Measurements from ENCODE around the gene MIS12. TPM values are rescaled to one million over a fixed set of nuclear protein-coding genes. Genes with fewer than 3 reads are reported as not detected.

MIS12 gene, protein sequence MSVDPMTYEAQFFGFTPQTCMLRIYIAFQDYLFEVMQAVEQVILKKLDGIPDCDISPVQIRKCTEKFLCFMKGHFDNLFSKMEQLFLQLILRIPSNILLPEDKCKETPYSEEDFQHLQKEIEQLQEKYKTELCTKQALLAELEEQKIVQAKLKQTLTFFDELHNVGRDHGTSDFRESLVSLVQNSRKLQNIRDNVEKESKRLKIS
- 10.3 and 18.6 TPM in 2 replicates for total RNA-seq

DNA sequence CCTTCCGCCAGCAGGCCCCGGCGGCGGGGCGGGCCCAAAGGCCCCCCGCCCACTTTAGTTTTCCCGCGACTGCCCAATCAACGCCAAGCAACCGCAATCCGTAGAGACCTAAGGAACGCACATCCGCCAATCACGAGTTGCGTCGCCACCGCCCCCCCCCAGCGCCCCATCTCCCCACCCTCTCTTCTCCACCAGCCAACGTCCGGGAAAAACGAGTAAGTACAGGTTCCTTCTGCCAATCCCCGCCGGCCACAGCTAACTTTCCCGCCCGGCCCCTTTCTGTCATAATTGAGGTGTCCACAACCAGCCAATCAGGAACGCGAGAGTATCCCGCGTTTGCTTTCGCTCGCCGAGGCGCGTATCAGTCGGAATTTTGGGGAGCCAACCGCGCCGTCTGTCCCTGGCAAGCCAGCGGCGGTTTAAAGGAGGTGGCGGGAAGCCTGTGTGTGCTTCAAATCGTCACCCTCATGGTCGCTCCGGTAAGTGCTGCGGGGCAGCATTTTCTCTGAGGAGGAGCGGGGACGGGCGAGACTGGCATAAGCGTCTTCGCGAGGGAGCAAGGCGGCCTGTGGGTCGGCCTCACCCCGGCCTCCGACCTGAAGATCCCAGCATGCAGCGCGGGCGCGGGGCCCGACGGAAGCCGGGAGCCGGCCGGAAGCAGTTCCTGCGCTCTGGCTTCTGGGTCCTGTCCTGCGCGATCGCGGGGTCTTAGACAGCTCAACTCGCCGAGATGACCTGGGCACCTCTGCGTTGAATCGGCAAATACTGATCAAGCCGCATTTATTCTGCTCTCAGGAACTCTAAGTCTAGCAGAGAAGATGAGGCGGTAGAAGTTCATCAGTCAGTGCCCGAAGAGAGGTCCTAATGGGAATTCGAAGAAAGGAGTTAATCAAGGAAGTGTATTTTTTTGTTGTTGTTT lies at the start of gene MIS12:
TSS of gene MIS12 (plus strand) at position 361 of the 919 bp plus-strand sequence. CDS start 2,297 bp downstream, outside the sequence.
- TF ChIP-seq, protein P1, sequence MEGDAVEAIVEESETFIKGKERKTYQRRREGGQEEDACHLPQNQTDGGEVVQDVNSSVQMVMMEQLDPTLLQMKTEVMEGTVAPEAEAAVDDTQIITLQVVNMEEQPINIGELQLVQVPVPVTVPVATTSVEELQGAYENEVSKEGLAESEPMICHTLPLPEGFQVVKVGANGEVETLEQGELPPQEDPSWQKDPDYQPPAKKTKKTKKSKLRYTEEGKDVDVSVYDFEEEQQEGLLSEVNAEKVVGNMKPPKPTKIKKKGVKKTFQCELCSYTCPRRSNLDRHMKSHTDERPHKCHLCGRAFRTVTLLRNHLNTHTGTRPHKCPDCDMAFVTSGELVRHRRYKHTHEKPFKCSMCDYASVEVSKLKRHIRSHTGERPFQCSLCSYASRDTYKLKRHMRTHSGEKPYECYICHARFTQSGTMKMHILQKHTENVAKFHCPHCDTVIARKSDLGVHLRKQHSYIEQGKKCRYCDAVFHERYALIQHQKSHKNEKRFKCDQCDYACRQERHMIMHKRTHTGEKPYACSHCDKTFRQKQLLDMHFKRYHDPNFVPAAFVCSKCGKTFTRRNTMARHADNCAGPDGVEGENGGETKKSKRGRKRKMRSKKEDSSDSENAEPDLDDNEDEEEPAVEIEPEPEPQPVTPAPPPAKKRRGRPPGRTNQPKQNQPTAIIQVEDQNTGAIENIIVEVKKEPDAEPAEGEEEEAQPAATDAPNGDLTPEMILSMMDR (IDR thresholded peaks at IDR 0.05; ENCODE audit: insufficient read depth, low read depth, low read length) = no peak
- peak; percentile 100 for DNase-seq (ENCODE audit: low read depth)
- H3K4me3 ChIP-seq (ENCODE audit: low read depth, low read length) = peak within 1 kb of the TSS; percentile 93

DNA sequence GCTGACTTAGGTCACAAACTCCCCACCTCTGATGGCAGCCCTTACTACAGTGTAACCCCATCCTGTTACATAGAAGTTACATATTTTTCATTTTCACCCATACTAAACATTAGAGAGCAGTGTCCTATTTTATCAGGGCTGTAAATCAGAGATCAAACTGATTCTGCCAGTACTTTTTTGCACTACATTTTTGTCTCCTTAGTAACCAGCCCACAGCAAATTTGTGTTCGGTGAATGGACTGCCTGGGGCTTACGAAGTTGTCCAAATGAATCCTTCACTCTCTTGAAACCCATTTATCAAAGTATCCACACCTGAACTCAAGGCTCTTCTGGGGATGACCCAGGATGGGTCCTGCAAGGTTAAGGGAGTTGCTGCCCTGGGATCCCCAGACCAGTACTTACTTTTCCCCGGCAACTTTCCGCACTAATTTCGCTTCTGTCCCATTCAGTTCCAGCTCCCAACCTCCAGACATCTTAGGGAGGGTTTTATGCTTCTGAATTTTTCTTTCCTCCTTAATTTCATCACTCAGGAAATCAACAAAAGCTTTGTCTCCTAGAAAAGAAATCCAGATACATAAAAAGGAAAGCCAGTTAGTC lies 48.5 kb upstream of the MIS12 start:
- TF ChIP-seq, protein P1 (IDR thresholded peaks at IDR 0.05; ENCODE audit: insufficient read depth, low read depth, low read length) = no peak
- peak overlapping the region; percentile 77 for H3K4me3 ChIP-seq (ENCODE audit: low read depth, low read length)
- peak; percentile 54 for DNase-seq (ENCODE audit: low read depth)

DNA sequence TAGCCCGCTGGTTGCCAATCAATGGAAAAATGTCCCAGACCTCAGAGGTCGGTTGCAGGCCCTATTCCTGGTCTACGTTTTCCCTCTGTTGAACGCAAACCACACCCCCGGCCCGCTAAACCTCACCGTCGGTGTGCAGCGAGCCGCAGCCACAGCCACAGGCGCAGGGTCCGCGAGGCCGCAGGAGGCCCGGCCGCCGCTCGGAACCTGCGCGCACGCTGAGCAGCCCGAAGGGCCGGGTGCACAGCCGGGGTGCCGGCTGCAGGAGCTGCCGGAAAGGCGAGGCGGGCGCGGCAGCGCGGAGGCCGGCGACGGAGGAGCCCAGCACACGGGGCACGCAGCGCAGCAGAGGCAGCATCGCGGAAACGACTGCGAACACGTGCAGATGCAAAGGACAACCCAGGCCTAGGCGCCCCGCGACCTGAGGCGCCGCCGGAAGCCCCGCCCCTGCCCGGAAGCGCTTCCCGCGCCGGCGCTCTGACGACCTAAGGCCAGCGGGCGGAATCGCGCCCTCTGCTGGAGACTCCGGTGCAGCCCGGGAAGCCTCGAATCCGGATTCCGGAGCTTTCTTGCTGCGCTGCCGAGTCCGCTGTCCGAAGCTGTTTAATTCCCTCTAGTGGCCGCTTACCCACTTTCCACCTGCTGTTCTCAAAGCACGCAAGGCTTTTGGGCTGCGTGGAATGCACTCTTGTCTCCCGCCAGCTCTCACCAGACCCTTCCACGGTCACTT lies 47.5 kb upstream of the MIS12 start, which contains the start of gene C1QBP:
TSS of gene C1QBP (minus strand) at position 440 of the 730 bp plus-strand sequence. CDS start at position 358, 82 bp downstream.
- TF ChIP-seq, protein P1 (IDR thresholded peaks at IDR 0.05; ENCODE audit: insufficient read depth, low read depth, low read length) = peak; percentile 96
- DNase-seq (ENCODE audit: low read depth) = peak; percentile 94
- H3K4me3 ChIP-seq (ENCODE audit: low read depth, low read length) = peak within 1 kb of the TSS; percentile 77

DNA sequence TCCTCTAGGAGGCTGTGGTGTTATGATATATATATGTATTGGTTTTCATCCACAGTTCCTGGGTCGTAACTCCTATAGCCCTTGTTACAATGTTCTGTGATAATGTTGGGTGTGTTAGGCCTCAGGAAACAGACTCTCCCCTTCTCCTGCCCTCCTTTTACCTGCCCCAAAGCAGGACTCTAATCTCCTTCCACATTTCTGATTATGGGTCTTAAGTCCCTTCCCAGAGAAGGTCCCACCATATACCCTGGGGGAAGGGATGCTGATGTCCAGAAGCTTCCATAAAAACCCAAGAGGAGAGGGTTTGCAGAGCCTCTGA lies 47.0 kb upstream of the MIS12 start:
- TF ChIP-seq, protein P1 (IDR thresholded peaks at IDR 0.05; ENCODE audit: insufficient read depth, low read depth, low read length) = no peak
- peak overlapping the region; percentile 33 for H3K4me3 ChIP-seq (ENCODE audit: low read depth, low read length)
- no peak for DNase-seq (ENCODE audit: low read depth)

DNA sequence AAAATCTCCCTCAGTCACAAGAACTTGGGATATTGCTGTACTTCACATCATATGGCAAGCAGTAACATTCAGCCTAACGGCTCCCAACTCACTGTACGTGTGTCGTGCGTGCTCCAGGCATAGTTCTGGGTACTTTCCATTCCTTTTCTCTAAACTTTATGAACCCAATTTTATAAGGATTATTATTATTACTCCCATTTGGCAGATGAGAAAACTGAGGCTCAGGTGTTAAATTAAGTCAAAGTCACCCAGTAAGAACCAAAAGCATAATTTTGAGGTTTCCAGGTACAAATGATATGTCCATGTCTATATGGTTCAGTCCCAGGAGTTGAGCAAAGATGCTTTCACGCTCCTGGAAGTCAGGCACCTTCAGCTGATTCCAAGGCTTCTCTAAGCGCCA lies 42.6 kb upstream of the MIS12 start:
- TF ChIP-seq, protein P1 (IDR thresholded peaks at IDR 0.05; ENCODE audit: insufficient read depth, low read depth, low read length) = no peak
- DNase-seq (ENCODE audit: low read depth) = no peak
- no peak overlapping the region for H3K4me3 ChIP-seq (ENCODE audit: low read depth, low read length)

DNA sequence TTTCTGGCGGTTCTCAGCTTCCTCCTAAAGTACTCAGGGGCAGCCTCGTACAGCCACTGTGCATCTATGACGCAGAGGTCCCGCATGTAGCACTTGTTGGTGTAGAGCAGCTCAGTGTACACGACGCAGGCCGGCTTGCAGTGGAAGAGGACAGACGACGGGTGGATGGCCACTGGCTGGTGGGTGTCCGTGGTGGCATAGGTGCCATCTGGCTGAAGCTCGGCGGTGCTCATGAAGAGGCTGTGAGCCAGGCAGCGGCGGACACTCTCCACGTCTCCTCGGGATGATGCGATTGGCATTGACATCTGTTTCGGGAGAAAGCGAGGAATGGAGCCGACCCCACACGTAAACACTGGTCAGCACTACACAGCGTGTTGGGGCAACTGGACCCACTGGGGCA lies 42.2 kb upstream of the MIS12 start:
- TF ChIP-seq, protein P1 (IDR thresholded peaks at IDR 0.05; ENCODE audit: insufficient read depth, low read depth, low read length) = no peak
- H3K4me3 ChIP-seq (ENCODE audit: low read depth, low read length) = no peak overlapping the region
- no peak for DNase-seq (ENCODE audit: low read depth)
